WI38 (cell line): ENCODE data around the gene GAREM1.

Experiments used
- H3K4me3 ChIP-seq: 2 replicates; pipeline ENCODE4 v1.5.1; 2011; ENCODE audit warnings: low read depth, mild to moderate bottlenecking, control low read depth, low read length
- CTCF ChIP-seq: IDR thresholded peaks from 2 replicates; pipeline ENCODE4 v1.5.1; 2012; ENCODE audit warnings: low read depth, mild to moderate bottlenecking, control low read depth, low read length

GAREM1 gene

GRCh38 chr18:32318581-32318980 is 152.1 kb downstream of the GAREM1 start:
- TF ChIP-seq CTCF: no peak
- H3K4me3 ChIP-seq: no peak overlapping the region

- H3K4me3 ChIP-seq: no peak overlapping the region
- no peak for TF ChIP-seq CTCF
Observed at GRCh38 chr18:32317651-32318050, 153.0 kb downstream of the GAREM1 start.

- TF ChIP-seq CTCF: no peak
Observed at GRCh38 chr18:32315881-32316280, 154.8 kb downstream of the GAREM1 start.

GRCh38 chr18:32310774-32311173 is 159.9 kb downstream of the GAREM1 start:
- no peak for TF ChIP-seq CTCF
- H3K4me3 ChIP-seq: no peak overlapping the region

More at GRCh38 chr18:32315881-32316280, 154.8 kb downstream of the GAREM1 start:
- H3K4me3 ChIP-seq: no peak overlapping the region

GRCh38 chr18:32310101-32310500 is 160.6 kb downstream of the GAREM1 start:
- no peak for TF ChIP-seq CTCF
- H3K4me3 ChIP-seq: no peak overlapping the region

- no peak overlapping the region for H3K4me3 ChIP-seq
- TF ChIP-seq CTCF: no peak
Observed at GRCh38 chr18:32308493-32309120, 162.1 kb downstream of the GAREM1 start.

GRCh38 chr18:32303400-32303799 is 167.3 kb downstream of the GAREM1 start:
- TF ChIP-seq CTCF: no peak
- H3K4me3 ChIP-seq: no peak overlapping the region
